Activated CD4-positive, alpha-beta T cell treated with anti-CD3 and anti-CD28 coated beads, Interleukin-2, amount 50 U/mL, for 1 hour (primary cell): ENCODE results near the gene TOR1A.

Source experiments
- DNase-seq: peaks from one replicate; pipeline ENCODE4 v3.0.0-alpha.2; 2020

Gene TOR1A

DNA sequence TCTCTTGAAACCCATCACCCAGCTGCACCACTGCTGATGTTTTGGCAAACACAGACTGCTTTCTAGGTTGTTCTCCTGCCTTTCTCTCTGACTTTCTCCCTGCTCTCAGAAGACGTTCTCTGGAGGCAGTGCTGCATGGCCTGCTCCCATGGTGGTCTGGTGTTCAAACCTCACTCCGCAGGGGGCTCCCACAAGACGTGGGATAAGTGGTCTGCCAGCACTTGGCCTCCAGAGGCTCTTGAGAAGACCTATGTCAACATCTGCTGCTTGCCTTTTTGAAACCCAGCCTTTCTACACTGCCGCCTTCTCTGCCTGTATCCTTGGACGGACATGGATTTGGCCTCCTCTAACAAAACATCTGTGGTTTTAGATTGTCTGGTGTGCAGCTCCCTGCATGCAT, 27.9 kb upstream of the TOR1A start:
- no peak for DNase-seq

DNA sequence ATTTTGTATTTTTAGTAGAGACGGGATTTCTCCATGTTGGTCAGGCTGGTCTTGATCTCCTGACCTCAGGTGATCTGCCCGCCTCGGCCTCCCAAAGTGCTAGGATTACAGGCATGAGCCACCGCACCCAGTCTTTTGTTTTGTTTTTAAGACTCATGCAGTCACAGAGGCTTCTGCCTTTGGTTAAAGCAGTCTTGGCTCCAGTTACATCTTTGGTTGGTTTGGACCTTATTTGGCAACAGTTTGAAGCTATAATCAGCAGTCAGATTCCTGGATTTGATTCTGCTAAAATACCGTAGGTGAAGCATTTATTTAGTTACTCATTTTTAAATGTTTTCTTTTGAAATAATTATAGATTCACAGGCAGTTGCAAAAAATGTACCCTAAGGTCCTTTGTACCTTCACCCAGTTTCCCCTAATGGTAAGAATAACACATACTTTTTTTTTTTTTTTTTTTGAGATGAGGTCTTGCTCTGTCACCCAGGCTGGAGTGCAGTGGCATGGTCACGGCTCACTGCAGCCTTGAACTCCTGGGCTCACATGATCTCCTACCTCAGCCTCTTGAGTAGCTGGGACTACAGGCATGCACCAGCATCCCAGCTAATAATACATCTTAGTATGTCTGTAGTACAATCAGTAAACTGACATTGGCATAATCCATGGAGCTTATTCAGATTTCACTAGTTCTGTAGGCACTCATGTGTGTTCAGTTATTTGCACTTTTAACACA, 27.1 kb upstream of the TOR1A start:
- no peak for DNase-seq

DNA sequence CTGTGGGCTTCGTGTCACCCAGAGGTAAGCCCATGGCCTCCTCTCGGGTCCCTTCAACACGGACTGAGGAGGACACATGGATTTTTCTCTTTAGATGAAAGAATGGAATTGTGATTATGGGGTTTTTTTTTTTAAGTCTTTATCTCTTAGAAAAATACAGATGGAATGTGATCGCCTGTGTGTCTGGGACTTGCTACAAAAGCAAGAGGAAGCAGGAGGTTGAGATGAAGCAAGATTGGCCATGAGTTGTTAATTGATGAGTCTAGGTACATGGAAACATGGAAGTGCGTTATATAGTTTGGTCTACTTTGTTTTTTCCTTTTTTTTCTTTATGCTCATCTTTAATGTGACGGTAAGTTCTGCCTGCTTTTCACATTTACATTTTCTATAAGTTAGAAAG, 26.0 kb upstream of the TOR1A start:
- DNase-seq = no peak

DNA sequence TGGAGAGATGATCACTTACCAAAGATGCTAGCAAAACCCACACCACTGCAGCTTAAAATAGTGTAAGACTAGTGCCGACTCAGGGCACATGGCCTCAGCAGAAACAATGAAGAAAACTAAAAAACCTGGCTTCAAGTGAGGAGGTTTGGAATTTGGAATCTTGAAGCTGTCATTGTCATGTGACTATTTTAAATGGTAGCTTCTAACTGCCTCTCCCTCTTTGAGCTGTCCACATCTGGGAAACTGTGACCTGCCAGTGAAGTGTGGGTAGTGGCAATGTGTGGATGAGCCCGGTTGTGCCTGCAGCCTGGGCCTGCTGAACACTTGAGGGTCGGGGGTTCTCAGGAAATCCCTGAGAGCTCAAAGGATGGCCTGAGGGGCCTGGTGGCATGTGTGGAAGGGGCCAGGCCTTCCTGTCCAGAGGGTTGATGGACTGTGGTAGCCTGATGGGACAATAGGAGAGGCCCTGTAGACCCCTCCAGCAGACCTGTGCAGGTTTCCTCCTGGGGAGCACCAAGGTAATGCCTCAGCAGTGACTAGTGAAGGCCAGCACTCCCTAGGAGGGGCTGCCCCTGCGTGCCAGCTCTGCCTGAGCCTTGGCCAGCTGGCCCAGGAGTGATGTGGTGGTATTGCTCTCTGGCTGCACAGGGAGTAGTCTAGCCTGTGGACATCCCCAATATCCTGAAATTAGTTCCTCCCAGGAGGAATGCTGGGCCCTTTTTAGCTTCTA, 24.9 kb upstream of the TOR1A start:
- no peak for DNase-seq

DNA sequence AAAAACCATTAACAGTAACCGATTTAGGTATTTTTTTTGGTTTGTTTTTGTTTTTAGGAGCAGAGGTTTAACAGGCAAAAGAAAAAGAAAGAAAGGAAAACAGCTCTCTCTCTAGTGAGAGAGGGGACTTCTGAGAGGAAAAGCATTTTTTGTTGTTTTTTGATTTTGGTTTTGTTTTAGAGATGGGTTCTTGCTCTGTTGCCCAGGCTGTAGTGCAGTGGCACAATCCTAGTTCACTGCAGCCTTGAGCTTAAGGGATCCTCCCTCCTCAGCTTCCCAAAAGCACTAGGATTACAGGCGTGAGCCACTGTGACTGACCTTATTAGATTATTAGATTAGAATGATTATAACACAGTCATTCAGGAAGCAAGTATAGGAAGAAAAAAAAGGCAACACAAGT, 21.4 kb upstream of the TOR1A start:
- DNase-seq = no peak

DNA sequence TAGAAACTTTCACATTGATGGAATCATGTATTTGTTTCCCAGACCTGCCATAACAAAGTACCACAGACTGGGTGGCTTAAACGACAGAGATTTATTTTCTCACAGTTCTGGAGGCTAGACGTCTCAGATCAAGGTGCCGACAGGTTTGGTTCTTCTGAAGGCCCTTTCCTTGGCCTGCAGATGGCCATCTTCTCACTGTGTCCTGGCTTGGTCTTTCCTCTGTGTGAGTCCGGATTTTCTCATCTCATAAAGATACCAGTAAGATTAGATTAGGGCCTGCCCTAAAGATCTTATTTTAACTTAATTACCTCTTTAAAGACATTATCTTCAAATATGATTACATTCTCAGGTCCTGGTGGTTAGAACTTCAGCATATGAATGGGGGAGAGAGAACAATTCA, 17.1 kb upstream of the TOR1A start:
- no peak for DNase-seq

DNA sequence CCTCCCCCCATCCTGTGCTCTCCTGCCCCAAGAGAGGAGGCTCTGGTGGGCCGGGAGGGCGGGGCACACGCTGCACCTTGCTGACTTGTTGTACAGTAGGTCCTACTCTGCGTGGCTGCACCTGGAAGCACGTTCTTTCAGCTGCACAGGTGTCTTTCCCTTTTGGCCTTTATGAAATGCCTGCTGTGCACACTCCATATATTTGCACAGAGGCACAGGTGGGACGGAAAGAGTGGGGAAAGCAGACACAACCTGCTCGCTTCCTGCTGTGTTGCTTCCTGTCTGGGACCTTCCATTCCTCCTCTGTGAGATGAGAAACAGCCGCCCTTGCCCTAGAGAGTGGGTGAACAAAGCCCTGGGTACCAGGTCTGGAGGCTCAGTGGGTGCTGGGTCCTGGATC, 16.1 kb upstream of the TOR1A start:
- peak; percentile 20 for DNase-seq

DNA sequence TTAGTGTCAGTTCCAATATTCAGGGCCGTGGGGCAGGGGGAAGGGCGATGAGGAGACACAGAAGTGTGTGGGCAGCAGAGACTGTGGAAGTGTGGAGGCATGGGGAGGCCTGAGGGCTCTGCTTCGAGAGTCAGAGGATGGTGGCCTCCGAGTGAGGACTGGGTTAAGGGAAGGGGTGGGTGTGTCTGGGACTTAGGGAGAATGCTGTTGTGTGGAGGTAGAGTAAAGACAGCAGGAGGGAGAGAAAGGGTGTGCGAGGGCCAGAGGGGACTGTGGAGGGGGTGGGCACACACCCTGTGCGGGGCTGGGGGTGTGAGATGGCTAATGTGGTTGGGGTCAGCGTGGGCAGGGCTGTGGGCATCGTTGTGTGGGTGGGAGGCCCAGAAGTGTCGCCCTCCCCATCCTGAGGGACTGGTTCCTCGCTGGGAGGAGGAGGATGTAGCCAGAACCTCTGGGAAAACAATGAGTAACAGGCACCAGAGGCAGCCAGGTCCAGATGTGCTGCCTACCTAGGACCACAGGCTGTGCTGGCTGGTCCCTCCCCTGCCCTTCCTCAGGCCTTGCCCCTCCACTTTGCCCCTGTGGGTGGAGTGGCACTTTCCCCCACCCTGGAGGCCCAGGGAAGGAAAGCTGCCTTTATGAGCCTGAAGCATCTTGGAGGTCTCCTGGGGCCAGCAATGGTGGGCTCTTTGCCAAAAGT, 15.5 kb upstream of the TOR1A start:
- no peak for DNase-seq

DNA sequence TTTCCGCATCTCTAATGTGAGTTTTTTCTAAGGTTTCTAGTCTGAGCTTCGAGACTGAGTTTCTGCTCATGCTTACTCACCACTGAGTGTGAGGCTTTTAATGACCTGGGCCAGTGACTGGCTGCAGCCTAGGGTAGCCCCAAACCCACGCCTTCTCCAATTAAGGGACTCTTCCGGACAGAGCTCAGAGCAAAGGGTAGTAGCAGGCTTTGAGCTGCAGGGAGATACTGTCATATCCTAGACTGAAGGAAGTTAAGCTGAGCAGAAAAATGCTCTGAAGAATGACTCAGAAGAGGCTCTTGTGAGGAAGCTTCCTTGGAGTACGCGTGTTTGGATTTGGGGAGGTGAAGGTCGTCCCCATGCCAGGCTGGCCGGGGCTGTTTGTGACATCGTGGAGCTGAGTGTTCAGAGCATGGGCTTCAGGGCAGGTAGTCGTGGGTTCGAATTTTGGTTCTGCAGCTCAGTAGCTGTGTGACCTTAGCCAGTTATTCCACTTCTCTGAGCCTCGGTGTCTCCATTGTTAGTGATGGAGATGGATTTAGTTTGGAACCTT, 14.8 kb upstream of the TOR1A start:
- DNase-seq = no peak

DNA sequence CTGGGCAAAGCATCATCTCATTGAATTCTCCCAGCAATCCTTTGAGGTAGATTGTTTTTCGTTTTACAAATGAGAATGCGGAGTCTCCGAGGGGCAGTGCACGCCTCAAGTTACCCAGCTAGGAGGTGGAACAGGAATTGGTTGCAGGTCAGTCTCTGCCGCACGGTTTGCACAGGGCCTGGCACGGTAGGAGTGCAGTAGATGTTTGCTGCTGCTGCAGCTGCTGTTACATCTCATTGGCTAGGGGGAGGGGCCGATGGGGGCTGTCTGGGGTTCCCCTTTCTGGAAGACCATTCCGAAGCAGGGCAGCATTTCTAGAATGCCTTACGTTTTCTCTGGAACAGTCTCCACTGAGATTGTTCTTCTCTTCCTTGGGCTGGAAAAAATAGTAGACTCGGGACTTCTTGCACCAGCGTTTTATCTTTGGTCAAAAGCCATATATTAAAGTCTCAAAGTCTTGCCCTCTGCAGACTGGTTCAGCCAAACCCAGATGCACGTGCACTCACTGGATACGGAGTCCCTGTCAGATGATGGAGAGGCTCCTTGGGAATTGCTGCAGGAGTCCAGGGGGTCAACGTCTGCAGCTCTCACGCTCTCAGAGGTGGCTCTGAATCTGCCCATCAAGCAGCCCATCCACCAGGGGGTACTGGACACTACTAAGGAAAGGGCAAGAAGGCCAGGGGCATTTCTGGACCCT, 12.5 kb upstream of the TOR1A start:
- DNase-seq = peak; percentile 53

DNA sequence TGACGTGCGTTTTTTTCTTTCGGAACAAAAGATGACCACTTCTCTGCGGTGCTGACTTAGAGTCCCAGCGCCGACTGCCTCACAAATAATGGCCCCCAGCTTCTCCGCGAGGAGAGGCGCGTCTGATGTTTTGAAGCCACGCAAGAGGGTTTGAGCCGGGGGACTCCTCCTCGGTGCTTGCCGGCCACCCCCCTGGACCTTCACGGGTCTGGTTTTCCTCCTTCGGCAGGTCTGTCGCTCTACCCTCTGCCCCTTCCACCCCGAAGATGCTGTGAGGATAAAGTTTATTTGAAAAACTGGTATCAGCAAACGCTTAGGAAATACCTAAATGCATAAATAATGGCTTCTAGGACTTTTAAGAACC, 11.9 kb upstream of the TOR1A start:
- DNase-seq = no peak

DNA sequence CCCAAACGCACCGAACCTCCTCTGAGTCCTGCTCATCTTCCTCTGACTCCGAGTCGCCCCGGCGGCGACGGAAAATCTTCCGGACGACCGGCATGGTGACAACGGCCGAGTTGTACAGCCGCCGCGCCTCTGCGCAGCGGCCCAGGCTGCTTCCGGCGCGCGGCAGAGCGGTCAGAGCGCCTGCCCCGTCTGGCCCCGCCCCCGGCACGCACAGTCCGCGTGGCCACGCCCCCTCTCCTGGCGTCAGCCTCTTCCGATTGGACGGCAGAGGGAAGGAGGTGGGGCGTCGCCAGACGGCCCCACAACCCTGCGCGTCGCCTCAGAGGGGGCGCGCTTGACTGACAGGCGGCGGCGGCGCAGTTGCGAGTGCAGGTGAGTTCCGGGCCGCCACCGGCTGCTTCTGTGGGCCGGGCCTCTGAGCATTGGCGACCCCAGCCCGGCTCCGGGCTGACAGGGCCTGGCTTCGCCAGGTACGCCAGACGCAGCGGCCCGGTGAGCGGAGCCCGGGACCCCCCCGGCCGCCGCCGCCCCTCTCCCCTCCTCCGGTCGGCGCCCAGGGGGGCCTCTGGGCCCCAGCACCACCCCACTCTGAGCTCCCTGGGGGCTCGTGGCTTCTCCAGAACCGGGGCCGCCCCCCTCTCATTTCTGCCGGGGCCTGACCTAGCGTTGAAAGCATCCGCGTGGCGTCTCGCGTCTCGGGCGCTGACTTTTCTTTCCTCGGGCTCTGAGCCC, 11.4 kb upstream of the TOR1A start, which contains the start of the genes C9orf78 and USP20:
Gene C9orf78 (minus strand): TSS at position 148 of the 732 bp plus-strand sequence. CDS start 54 bp downstream, at position 94.
Gene USP20 (plus strand): TSS at position 331 of the 732 bp plus-strand sequence. CDS start 17,098 bp downstream, outside the sequence.
- peak; percentile 97 for DNase-seq

DNA sequence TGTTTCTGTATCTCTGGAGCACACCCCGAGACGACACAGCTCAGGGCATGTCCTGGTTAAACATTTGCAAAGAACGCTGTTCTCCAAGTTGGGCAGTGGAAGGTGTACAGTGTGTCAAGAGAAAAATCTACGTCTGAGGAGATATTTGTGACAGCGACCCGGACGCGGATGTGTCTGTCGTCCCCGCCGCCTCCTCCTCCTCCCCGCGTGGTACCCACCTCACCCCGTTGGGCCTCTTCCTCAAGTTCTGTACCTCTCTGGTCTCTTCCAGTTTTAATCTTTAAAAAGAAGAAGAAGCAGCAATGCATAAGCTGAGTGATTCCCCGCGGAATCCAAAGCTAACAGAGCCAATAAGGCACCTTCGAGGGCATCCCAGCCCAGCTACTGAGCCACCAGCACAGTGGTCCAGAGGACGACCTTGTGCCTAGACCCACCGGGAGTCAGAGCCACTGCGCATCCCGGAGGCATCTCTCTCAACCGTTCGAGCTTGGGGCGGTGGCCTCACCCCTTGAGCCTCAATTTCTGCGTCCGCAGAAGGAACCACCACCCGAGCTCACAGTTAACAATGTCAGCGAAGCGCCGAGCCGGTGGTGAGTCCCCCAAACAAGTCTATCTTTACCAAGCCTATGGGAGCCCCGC, 10.7 kb upstream of the TOR1A start:
- peak; percentile 48 for DNase-seq

DNA sequence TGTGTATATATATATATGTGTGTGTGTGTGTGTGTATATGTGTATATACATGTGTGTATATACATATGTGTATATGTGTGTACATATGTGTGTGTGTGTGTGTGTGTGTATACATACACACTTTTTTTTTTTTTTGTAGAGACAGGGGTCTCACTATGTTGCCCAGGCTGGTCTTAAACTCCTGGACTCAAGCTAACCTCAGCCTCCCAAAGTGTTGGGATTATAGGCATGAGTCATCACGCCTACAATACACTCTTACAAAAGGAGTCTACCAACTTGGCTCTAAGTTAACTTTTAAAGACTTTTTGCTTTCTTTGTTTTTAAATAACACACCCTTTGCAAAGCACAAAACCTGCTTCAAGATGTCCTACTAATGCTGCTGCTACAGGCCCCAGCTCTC, 9.0 kb upstream of the TOR1A start:
- no peak for DNase-seq

DNA sequence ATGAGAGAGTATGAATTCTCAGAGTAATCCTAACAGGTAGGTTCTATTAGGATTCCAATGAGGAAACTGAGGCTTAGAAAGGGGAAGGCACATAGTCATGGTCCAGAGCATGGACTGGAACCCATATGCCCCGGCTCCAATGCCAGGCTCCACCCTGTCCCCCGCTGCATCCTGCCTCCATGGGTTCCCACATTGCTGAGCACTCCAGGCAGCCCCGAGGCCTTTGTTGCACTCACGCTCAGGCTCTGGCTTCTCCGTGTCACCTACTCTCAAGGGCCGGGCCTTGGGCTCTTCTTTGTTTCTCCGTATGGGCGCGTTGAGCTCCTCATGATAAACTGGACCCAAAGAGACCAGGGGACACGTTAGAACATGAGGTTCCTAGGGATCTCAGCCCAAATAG, 5.0 kb upstream of the TOR1A start:
- DNase-seq = no peak

DNA sequence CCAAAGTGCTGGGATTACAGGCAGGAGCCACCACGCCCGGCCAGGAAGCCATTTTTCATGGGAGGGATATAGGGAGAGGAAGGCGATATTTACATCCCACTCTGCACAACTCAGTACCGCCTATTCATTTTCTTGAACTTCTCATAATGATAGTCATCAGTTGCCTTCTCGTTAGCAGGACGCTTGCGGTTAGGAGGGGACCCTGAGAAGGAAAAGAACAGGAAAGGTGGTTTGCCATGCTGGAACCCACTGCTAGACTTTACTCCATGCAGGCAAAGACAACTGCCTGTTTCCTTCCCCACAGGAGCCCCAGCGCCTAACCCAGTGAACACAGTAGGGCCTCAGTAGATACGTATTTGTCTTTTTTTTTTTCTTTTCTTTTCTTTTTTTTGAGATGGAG, 4.1 kb upstream of the TOR1A start:
- DNase-seq = no peak

DNA sequence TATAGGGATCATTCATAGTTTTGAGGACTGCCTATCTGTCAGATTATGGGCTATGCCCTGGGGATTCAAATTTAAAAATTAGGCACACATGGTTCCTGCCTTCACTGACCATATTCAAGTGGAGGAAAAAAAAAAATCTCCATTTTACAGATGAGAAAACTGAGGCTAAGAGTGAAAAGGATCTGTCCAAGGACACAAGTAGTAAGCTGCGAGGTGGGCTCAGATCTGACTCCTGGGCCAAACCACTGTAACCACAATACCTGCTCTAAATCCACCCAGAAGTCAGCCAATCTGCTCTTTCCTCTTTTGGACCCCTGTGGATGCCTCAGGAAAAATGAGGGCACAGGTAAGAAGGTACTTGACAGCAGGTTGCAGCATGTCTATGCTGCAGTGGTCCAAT, 2.8 kb upstream of the TOR1A start:
- DNase-seq = no peak

DNA sequence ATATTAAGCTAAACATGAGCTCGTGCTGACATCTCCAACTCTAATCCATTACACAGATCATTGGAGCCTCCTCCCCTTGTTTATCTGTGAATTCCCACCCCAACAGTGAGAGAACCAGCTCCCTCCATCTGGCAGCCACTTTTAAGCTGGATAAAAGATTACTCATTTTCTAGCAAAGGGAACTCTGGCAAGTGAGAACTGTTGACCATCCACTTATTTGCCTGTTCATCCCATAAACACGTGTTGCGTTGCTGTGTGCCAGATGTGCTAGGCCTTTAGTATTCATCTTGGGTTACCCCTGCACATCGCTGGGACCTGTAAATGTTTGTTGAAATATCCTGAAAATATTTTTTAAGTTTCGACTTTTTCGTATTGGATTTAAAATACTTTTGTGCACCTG, 2.4 kb upstream of the TOR1A start:
- DNase-seq = no peak

DNA sequence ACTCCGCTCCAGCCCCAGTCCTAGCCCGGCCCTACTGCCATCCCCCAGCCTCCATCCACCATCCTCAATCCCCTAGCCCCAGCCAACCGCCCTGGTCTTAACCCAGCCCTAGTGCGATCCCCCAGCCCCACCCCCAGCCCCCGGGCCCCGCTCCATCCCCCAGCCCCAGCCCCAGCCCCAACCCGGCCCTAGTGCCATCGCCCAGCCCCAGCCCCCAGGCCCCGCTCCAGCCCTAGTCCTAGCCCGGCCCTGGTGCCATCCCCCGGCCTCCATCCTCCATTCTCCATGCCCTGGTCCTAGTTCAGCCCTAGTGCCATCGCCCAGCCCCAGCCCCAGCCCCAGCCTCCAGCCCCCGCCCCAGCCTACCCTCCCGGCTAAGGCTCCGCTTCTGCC, 398 bp downstream of the TOR1A start:
- no peak for DNase-seq

DNA sequence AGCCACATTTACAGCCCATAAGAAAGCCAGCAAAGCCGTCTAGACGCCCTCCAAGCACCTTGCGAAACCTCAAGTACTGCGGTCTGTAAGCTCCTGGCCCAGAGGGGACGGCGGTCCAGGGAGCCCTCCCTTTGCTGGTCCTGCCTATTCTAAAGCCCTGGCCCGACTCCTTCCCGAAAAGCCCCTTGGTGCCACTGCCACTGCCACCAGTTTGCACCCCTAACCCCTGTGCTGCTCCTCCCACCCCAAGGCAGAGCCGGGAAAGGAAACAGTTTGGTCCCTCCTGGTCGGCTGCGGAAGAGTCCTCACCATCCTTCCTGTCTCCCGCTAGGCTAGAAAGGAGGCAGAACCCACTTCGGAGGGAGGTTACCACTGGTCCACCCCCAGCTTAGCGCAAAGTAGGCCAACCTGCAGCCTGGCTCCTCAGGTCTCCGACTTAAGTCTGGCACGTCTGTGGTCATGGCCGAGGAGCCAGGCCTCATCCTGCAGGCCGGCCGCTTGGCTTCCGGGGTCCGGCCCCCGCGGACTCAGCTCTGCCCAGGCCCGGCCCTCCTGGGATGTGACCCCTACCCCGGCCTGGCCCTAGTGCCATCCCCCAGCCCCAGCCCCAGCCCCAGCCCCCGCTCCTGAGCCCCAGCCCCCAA, 916 bp downstream of the TOR1A start:
- no peak for DNase-seq
